Rectal smooth muscle tissue (tissue), 1 donor: ENCODE measurements around the gene TECR.
"Not testable (repeated sequence)": the region's sequence is repeated elsewhere in the genome, so short reads cannot be mapped to it uniquely, and the experiment has no call there.

Source experiments
- H3K27ac ChIP-seq: one replicate; pipeline ENCODE4 v1.7.0; 2013; ENCODE audit warnings: low read depth, low read length, inconsistent platforms
- H3K27me3 ChIP-seq: one replicate; pipeline ENCODE4 v1.7.0; 2013; ENCODE audit warnings: low read length; ENCODE audit not compliant: control insufficient read depth, insufficient read depth
- H3K36me3 ChIP-seq: one replicate; pipeline ENCODE4 v1.7.0; 2013; ENCODE audit warnings: low read length; ENCODE audit not compliant: control insufficient read depth, insufficient read depth
- H3K4me1 ChIP-seq: one replicate; pipeline ENCODE4 v1.7.0; 2013; ENCODE audit warnings: low read length; ENCODE audit not compliant: control insufficient read depth, insufficient read depth
- H3K4me3 ChIP-seq: one replicate; pipeline ENCODE4 v1.7.0; 2013; ENCODE audit warnings: low read length
- H3K9ac ChIP-seq: one replicate; pipeline ENCODE4 v1.7.0; 2013; ENCODE audit warnings: low read length

Gene TECR

DNA sequence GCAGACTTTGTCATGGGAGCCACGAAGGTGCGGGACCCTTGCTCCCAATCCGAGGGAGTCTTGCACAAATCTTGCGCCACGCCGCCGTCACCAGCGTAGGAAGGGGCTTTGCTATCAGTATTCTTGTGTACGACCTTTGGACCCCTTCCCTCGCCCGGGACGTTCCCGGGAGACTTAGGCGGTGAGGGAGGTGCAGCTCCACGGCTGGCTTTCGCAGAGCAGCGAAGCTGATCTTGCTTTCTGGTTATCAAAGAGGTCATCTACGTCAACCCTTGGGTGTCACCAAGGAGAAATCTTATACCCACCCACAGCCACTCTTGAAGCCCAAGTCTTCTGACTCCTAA lies 583 bp downstream of the TECR start:
- Histone ChIP-seq H3K27me3 (no peaks in the 10 kb centered on the region), H3K27ac (peak overlapping the region; percentile 87), H3K4me1 (no peaks in the 10 kb centered on the region), H3K4me3 (peak overlapping the region; percentile 92), H3K36me3 (no peaks in the 10 kb centered on the region), H3K9ac (peak overlapping the region; percentile 71)

DNA sequence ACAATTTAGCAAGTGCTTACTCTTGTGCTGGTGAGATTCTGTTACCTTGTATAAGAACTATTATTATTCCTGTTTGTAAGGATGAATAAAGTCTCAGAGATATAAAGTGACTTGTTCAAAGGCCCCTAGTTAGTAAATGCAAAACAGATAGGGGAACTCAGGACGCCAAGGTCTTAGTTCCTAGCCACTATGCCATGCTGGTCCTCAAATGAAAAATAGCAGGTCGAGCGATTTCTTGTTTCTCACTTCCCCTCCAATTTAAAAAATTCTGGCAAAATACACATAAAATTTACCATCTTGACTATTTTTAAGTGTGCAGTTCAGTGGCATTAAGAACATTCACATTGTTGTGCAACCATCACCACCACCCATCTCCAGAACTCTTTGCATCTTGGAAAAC lies 1.1 kb downstream of the TECR start:
- no peaks in the 10 kb centered on the region for H3K4me1 ChIP-seq
- H3K36me3 ChIP-seq = no peaks in the 10 kb centered on the region
- H3K9ac ChIP-seq = no peak overlapping the region
- H3K4me3 ChIP-seq = no peak overlapping the region
- H3K27ac ChIP-seq = no peak overlapping the region
- H3K27me3 ChIP-seq = no peaks in the 10 kb centered on the region

DNA sequence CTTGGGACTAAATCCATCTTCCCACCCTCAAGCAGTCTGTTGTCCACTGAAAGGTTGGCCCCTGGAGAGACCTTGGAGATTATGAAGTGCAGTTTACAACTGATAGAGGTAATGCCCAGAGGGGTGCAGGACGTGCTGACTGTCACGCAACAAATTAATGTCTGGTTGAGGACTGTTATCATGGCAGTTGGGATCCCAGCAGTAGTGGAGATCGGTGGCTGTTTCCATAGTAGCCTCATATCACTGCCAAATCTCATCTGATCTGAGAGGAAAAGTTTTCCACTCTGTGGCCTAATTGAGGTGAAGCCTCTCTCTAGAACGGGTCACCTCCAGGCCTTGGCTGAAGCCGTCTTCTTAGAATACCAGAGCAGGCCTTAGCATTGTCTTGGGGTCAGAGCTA lies 4.1 kb downstream of the TECR start:
- Histone ChIP-seq H3K27me3 (no peaks in the 10 kb centered on the region), H3K4me3 (no peak overlapping the region), H3K36me3 (no peaks in the 10 kb centered on the region), H3K4me1 (no peaks in the 10 kb centered on the region), H3K9ac (no peak overlapping the region), H3K27ac (no peak overlapping the region)

DNA sequence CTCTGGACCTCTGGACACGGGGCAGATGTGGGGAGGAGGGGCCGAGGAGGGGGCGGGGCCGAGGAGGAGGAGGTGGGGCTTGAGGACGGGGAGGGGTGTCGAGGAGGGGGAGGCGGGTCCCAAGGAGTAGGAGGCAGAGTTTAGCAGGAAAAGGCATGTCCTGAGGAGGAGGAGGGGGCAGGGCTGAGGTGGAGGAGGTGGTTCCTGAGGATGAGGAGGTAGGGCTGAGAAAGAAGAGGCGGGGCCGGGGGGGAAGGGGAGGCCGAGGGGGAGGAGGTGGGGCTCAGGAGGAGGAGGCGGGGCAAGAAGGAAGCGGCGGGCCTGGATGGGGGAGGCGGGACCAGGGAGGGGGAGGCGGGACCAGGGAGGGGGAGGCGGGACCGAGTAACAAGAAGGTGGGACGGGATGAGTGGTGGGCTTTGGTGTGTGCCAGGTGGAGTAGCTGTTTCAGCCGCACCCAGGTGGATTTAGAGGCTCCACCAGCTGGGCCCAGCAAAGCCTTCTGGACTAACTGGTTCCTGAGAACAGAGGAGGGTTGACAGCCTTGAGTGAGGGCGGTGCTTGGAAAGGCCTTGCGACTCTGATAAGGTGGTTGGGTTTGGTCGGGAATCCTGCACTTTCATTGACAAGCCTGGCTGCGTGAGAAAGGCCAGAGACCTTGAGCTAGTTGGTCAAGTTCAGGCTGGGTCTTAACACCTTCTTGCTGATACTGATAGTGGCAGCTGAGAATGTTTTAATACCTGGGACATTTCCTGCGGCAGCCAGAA lies 7.7 kb downstream of the TECR start:
- Histone ChIP-seq H3K27me3 (no peaks in the 10 kb centered on the region), H3K27ac (no peak overlapping the region), H3K9ac (no peak overlapping the region), H3K36me3 (peaks cover 2% of the 10 kb centered on the region), H3K4me1 (no peaks in the 10 kb centered on the region), H3K4me3 (peak overlapping the region; percentile 40)

DNA sequence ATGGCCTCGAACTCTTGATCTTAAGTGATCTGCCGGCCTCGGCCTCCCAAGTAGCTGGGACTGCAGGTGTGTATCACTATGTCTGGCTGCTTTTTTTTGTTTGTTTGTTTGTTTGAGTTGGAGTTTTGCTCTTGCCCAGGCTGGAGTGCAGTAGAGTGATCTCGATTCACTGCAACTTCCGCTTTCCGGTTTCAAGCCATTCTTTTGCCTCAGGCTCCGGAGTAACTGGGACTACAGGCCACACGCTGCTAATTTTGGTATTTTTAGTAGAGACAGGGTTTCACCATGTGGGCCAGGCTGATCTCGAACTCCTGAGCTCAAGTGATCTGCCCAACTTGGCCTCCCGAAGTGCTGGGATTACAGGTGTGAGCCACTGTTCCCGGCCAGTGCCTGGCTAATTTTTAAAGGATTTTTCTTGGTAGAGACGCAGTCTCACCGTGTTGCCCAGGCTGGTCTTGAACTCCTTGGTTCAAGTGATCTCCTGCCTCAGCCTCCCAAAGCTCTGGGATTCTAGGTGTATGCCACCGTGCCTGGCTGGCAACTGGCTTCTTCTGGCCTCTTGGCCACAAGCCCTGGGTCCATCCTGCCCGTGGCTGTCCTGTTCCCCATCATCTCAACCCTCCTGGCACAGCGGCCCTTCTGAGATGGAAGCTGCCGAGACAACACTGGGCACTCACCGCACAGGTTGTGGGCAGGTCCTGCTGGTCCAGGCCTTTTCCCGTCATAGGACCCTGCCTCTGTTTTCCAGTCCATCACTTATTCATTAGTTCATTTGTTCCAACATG lies 11.5 kb downstream of the TECR start:
- Histone ChIP-seq H3K4me1 (no peaks in the 10 kb centered on the region), H3K36me3 (peaks cover 2% of the 10 kb centered on the region), H3K27me3 (no peaks in the 10 kb centered on the region), H3K27ac (no peak overlapping the region), H3K4me3 (no peak overlapping the region), H3K9ac (no peak overlapping the region)

DNA sequence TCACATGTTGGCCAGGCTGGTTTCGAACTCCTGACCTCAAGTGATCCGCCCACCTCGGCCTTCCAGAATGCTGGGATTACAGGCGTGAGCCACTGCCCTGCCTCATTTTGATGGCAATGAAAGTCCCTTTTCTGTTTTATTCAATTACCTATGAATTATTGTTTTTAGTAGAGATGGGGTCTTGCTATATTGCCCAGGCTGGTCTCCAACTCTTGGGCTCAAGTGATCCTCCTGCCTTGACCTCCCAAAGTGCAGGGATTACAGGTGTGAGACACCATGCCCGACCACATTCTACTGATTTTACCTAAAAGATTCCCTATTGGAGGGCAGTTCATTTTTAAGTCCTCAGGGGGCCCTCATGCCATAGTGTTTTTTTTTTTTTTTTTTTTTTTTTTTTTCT lies 12.6 kb downstream of the TECR start:
- not testable (repeated sequence) for H3K4me3 ChIP-seq, H3K27me3 ChIP-seq, H3K36me3 ChIP-seq, H3K27ac ChIP-seq, H3K4me1 ChIP-seq, H3K9ac ChIP-seq

DNA sequence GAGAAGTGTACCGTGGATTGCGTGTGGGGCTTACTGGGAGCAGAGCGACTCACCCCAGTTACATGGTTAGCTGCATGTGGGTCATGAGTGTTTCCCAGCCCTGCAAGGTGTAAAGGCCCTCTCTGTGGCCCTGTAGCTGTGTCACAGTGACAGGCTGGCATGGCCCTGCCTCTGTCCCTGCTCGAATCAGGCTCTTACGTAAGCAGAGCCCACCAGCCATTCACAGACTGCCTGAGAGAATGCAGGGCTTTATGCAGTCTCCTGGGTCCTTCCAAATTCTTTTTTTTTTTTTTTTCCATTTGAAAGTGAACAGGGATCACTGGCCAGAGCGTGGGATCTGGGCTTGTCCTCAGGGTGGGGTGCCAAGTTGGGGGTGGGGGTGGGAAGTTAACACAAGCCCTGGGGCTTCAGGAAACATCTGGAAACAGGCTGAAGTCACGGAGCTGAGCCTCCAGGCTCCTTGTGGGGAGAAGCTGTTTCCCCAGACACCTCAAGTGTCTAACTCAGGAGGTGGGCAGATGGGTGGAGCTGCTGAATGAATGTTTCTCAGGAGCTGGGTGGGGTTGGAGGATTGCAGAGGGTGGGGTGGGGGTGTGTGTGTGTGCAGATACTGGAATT lies 13.4 kb downstream of the TECR start:
- Histone ChIP-seq H3K27ac (no peak overlapping the region), H3K4me1 (no peaks in the 10 kb centered on the region), H3K27me3 (no peaks in the 10 kb centered on the region), H3K36me3 (peaks cover 2% of the 10 kb centered on the region), H3K9ac (no peak overlapping the region), H3K4me3 (no peak overlapping the region)

DNA sequence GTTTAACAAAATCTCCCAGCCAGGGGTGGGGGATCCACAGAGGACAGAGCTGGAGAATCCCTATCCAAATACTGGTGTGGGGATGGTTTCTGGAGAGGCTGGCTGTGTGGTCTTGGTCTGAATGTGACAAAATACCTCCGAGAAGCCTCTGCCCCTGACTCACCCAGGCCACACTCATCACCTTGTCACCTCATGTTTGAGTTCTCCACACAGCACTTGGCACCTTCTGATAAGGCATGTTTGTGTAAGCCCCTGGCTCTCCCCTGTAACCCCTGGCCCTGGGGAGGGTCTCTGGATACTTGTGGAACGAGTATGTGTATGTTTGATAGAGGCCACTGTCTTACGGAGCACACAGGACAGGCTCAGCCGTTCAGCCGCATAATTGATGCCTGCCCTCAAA lies 14.7 kb downstream of the TECR start:
- no peak overlapping the region for H3K4me3 ChIP-seq
- H3K27ac ChIP-seq = no peak overlapping the region
- no peak overlapping the region for H3K9ac ChIP-seq
- H3K4me1 ChIP-seq = no peaks in the 10 kb centered on the region
- H3K27me3 ChIP-seq = no peaks in the 10 kb centered on the region
- peaks cover 2% of the 10 kb centered on the region for H3K36me3 ChIP-seq

DNA sequence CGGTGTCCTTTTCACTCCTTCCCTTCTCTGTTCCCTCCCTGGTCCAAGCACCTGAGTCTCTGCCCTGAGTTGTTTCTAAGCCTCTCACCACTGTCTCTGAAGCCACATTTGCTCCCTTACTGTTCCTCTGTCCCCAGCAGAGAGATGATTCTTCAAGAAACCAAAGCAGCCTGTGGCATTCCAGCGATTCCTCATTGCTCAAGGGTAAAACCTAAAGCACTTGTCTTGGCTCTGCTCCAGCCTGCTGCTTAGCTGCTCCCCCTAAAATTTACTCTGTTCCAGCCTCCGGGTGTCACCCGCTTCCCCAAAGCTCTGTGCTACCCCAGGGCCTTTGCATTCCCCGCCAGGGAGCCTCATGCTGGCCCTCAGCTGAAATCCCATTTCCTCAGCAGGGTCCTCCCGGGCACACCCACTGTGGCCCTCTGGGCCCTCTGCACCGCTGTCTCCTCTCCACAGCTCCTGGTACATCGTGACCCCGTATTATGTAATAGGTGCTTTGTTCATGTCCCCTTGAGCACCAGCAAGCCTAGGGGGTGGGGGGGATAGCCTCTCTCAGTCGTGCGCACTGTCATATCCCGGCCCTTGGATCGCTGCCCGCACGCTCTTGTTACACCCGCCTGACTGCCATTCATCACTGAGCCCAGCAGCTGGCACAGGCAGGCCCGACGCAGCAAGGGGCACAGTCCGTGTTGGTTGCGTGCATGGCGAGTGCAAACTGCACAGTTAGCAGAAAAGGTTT lies 15.8 kb downstream of the TECR start:
- H3K4me3 ChIP-seq = no peak overlapping the region
- no peaks in the 10 kb centered on the region for H3K27me3 ChIP-seq
- peaks cover 2% of the 10 kb centered on the region for H3K36me3 ChIP-seq
- no peak overlapping the region for H3K9ac ChIP-seq
- H3K4me1 ChIP-seq = no peaks in the 10 kb centered on the region
- no peak overlapping the region for H3K27ac ChIP-seq

DNA sequence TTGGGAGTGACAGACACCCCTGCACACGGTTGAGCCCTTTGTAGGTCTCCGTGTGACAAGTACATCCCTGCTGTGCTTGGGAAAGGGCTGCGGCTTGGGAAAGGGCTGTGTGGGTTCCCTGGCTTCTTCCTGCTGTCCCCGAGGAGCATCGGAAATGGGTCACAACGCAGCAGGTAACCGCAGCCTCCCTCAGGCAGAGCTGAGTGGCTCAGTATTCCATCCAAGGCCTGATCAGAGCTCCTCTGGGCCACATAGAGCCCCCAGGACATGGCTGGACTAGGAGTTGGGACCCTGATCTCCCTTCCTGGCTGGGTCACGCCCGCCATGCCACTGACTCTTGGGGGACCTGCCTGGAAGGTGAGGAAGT lies 16.3 kb downstream of the TECR start:
- Histone ChIP-seq H3K4me3 (no peak overlapping the region), H3K27me3 (no peaks in the 10 kb centered on the region), H3K36me3 (peaks cover 2% of the 10 kb centered on the region), H3K9ac (no peak overlapping the region), H3K27ac (no peak overlapping the region), H3K4me1 (no peaks in the 10 kb centered on the region)

DNA sequence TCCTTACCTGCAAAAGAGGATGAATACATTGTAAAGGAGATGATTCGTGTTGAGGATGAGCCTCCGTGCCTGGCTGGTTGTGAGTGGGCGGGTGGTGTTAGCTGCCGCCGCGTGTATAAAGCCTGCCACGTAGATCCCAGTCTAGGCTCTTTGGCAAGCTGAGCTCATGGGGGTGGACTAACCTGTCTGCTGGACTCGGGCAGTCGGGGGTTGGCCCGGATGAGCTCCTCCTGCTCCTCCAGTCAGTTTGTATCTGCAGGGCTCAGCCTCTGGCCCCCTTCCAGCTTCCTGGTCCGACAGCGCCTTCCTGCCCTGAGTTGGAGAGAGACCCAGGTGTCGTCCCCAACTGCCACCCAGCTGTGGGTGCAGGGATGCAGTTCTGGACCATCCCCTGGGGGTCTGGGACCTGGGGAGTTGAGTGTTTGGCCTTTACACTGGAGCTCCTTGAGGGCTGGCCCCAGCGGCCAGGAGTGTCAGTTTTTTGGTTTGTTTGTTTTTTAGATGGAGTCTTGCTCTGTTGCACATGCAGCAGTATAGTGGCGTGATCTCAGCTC lies 20.9 kb downstream of the TECR start:
- H3K4me1 ChIP-seq = no peaks in the 10 kb centered on the region
- H3K4me3 ChIP-seq = no peak overlapping the region
- H3K27me3 ChIP-seq = no peaks in the 10 kb centered on the region
- no peak overlapping the region for H3K9ac ChIP-seq
- H3K27ac ChIP-seq = no peak overlapping the region
- peaks cover 3% of the 10 kb centered on the region for H3K36me3 ChIP-seq
